Cardiac fibroblast (primary cell): ENCODE data around the gene PLD6.
A peak's percentile ranks its signal among the peaks of the same experiment; 100 is the strongest.
"Not testable (repeated sequence)": the region's sequence is repeated elsewhere in the genome, so short reads cannot be mapped to it uniquely, and the experiment has no call there.

Source experiments
- DNase-seq, 2 donors: peaks; one replicate each; pipeline versions ENCODE4 v3.0.0 to v3.0.0-alpha.2; 2010; ENCODE audit warnings: low read depth in 2 of 2
- H3K4me3 ChIP-seq, 2 donors: replicated peaks in 1 of 2; 1 replicate in 1 of 2; 2 replicates in 1 of 2; pipeline ENCODE4 v1.5.1; 2011; ENCODE audit warnings: low read depth in 2 of 2, low read length in 2 of 2, mild to moderate bottlenecking in 2 of 2, moderate library complexity in 1 of 2
- CTCF ChIP-seq: IDR thresholded peaks from one replicate; pipeline ENCODE4 v1.5.1; 2011; ENCODE audit warnings: low read depth, mild to moderate bottlenecking, low read length, inconsistent platforms

The PLD6 gene

GRCh38 chr17:17200831-17201230 is 5.3 kb downstream of the PLD6 start:
- no peak overlapping the region for H3K4me3 ChIP-seq
- DNase-seq: no peak
- TF ChIP-seq CTCF: no peak

GRCh38 chr17:17200311-17200710 is 5.8 kb downstream of the PLD6 start:
- no peak overlapping the region for H3K4me3 ChIP-seq
- no peak for TF ChIP-seq CTCF
- no peak for DNase-seq

GRCh38 chr17:17198281-17198680 is 7.9 kb downstream of the PLD6 start:
- no peak for DNase-seq
- H3K4me3 ChIP-seq: no peak overlapping the region
- no peak for TF ChIP-seq CTCF

GRCh38 chr17:17196776-17197175 is 9.4 kb downstream of the PLD6 start:
- H3K4me3 ChIP-seq: no peak overlapping the region
- no peak for DNase-seq
- TF ChIP-seq CTCF: no peak

- not testable (repeated sequence) for DNase-seq, H3K4me3 ChIP-seq
These were observed 10.7 kb downstream of the PLD6 start for GRCh38 chr17:17195466-17195865.

- H3K4me3 ChIP-seq: no peak overlapping the region
- TF ChIP-seq CTCF: no peak
- DNase-seq: no peak
These were observed 14.2 kb downstream of the PLD6 start for GRCh38 chr17:17191961-17192381.

GRCh38 chr17:17191346-17191792 is 14.8 kb downstream of the PLD6 start:
- no peak overlapping the region for H3K4me3 ChIP-seq
- TF ChIP-seq CTCF: no peak
- DNase-seq: peak; percentile 61 to 85
